Measurements from ENCODE around the gene PXDN.

PXDN gene

DNA sequence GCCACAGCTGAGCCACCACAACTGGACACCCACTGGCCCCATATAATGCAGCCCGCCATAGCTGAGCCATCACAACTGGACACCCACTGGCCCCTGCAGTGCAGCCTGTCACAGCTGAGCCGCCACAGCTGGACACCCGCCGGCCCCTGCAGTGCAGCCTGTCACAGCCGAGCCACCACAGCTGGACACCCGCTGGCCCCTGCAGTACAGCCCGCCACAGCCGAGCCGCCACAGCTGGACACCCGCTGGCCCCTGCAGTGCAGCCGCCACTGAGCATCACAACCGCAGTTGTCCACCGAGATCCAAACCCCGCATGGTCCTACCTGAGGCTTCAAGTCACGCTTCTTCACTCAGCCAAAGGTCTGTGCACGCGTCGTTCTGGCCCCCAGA is 134.2 kb downstream of the PXDN start:
- DNase-seq (ENCODE audit: low read depth in 2 of 2): no peak

DNA sequence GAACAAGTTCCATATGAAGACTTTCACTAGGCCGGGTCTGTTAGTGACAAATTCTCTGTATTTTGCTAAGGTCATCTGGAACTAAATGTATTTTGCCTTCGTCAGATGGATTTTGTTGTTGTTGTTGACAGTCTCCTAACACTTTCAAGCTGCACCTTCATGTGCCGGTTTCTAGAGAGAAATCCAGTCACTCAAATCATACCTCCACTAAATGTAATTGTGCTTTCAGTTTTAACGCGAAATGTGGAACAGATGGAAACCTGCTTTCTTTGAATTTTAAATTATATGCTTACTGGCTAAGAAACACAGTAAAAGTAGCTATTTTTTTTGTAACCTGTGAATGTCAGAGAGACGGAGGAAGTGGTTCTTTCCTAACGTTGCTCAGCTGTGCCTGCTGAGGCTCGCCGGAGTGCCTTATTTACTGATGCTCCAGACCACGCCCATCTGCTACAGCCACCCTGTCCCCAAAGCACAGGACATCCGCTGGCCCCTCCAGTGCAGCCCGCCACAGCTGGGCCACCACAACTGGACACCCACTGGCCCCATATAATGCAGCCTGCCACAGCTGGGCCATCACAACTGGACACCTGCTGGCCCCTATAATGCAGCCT is 134.7 kb downstream of the PXDN start:
- no peak for DNase-seq (ENCODE audit: low read depth in 2 of 2)

DNA sequence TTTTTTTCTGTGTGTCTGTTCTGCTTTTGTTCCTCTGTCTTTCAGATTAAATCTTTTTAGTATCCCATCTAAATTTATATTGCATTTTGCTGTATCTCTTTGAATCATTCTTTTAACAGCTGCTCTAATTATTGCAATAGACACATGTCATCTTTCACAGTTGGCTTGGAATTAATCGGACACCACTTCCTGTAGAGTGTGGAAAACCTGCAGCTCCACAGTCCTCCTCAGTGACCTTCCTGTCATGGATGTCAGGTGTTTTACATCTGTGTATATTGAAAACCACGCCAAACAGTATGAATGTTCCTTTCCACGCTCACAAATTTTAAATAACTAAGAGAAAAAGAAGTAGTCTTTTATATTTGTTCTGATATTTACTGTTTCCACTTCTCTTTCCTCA is 135.3 kb downstream of the PXDN start:
- DNase-seq (ENCODE audit: low read depth in 2 of 2): no peak

DNA sequence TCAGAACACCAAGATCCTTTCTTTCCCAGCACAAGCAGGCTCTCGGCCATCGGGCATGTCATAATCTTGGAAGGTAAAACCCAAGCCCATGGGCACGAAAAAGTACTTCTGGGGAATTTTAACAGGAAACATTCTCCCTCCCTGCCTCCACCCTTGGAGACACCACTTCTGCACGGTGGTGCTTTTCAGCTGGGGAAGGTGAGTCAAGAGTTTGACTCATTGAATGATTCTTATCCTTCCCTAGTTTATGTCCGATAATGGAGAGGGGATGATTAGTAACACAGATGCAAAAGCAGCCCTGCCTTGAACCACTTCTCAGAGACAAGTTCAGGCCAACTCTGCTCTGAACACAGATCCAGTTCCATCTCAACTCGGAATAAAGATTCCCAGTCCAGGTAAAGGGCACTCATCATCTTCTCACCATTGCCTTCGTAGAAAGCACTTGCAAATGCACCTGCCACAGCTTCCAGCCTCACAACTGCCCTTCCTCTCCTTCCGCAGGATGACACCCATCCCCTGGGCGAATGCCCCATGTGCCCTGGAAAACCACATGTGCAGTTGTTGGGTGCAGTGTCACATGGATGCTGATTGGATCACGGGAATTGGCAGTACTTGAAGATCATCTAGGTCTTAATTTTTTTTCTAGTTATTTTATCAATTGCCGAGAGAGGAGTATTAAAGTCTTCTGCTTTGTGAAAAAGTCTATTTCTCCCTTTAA is 136.2 kb downstream of the PXDN start:
- DNase-seq (ENCODE audit: low read depth in 2 of 2): no peak

DNA sequence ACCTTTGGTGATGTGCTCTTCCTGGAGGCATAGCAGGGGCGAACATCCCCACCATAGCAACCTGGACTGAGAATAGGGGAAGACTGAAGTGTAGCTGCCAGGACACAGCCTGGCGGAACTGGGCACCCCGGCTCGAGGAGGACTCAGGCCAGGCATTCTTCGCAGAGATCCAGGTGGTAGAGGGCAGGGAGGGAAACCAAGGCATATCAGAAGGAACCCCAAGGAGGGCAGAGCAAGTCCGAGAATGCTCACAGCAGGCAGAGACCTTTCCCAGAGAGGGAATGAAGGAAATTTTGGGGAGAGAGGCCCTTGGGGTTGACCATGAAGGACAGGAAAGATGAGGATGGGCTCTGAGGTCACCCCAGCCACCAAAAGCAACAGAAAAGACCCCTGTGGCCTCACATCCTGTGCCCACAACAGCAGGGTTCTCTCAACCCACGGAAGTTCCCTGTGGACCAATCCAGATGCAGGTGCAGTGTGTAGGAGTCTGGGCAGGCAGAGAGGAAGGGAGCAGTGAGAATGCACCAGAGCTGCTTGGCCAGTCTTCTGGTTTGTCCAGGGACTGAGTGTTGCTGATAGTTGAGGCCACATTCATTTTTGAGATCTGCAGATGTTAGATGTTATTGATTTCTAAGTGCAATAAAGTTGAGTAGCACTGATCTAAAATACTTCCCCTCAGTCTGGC is 136.9 kb downstream of the PXDN start:
- DNase-seq (ENCODE audit: low read depth in 2 of 2): no peak

DNA sequence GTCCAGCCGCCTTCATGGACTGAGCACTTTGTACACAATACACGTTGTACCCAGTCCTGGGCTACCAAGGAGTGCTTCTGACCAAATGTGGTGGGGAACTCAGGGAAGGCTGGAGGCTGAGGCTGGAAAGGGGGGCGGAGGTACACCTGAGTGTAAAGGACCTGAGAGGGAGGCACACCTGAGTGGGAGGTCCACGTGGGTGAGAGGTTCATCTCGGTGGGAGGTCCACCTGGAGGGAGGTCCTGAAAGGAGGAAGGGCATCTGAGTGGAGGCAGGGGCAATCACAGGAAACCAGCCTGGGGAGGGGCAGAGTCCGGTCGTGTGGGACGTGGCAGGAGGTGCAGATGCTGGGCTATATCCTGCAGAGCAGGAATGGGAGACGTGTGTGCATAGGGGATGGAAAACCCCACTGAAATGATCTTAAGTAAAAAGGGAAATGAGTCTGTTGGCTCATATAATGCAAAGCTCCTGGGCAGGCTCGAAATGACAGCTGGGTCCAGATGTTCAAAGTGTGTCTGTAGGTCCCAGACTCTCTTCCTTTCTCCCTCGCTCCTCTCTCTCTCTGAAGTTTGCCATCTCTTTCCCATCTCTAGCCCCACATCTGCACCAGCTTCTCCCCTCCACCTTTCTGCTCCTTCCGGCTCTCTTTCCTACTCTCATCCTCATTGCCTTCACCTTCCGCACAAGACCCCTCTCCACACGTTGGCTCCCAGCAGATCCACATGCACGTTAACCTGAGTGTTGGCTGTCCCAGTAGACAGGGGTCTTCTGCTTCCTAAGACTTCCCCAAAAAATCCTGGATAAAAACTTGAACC is 137.7 kb downstream of the PXDN start:
- DNase-seq (ENCODE audit: low read depth in 2 of 2): no peak

DNA sequence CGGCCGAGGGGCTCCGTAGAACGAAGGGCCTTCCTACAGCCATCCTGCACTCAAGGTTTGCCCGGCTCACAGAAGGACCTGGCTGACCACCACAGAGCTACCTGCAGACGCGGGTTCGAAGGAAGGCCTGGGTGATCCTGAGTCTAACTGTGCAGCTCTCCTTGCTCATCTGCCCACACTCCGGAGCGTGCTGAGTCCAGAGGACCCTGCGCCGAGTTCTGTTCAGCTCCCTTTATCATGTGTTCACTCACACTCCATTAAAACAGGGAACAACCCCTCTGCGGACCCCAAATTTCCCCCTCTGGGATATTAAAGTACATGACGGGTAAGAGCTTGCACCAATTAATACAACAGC is 138.3 kb downstream of the PXDN start:
- DNase-seq (ENCODE audit: low read depth in 2 of 2): no peak

DNA sequence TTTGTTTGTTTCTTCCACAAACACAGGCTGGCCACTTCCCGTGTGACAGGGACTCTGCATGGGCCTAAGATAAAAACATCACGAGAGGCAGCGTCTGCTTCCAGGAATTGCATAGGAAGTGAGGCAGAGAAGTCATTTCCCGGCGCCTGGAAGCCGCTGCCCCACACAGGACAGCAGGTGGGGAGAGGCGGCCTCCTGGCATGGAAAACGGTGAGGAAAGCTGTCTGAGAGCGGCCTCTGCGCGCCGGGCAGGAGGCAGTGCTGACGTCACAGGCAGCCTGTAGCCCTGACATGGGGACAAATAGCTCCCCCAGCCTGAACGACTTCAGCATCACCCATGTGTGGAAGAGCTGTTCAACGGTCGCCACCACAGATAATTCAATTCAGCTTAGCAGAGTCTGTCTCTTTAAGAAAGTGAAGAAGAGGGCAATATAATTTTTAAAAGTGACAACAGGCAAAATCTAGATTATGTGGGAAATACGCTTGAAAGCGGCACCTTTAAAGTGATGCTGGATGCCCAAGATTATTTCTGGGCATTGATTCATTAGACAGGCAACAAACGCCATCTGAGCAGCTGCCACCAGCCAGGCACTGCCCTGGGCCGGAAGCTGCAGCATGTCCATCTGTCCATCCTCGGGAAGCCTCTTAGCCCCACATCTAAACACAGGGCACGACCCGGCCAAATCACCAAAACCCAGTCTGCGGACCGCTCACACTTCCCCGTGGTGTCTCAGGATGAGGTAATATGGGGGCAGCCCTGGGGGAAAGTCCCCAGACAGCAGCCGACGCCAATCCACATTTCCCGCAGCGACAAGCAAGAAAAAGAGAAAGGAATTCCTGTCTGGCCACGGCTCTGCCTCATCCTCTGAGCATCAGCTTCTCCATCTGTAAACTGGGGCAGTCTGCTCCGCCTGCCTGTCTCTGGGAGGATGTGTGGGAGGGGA is 138.9 kb downstream of the PXDN start:
- no peak for DNase-seq (ENCODE audit: low read depth in 2 of 2)

DNA sequence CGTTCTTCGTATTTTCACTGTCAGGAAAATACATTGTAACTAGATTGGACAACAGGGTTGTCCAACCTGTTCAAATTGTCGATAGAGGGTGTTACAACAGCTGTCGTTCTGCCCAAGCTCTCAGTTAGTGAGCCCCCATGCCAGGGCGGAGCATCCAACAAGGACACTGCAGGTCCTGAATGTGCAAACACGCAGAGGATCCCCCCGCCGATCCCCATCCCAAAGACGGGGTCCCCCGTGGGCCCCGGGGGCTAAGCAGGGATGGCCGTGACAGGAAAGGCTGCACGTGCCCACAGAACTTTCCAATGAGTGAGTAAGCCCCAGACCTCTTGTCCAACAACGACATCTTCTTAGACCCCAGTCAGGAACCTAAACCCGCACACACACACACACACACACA is 140.8 kb downstream of the PXDN start:
- DNase-seq (ENCODE audit: low read depth in 2 of 2): no peak

DNA sequence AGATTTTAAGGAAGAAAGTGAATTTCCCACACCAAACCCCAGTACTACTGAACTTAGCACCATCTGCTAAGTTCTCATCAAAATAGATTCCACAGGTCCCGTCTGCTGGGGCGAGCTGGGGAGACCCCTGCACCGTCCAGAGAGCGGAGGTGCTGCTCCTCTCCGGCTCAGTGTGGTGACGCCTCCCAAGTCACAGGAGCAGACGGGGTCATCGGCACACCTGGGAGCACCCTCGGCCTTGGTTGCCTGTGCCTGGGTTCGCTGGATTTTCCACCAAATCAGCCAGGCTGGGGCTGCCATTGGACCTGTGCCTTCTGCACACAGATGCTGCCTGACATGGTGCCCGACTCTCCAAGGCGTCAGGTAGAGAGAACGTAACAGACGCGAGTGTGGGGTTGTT is 141.3 kb downstream of the PXDN start:
- DNase-seq (ENCODE audit: low read depth in 2 of 2): no peak

DNA sequence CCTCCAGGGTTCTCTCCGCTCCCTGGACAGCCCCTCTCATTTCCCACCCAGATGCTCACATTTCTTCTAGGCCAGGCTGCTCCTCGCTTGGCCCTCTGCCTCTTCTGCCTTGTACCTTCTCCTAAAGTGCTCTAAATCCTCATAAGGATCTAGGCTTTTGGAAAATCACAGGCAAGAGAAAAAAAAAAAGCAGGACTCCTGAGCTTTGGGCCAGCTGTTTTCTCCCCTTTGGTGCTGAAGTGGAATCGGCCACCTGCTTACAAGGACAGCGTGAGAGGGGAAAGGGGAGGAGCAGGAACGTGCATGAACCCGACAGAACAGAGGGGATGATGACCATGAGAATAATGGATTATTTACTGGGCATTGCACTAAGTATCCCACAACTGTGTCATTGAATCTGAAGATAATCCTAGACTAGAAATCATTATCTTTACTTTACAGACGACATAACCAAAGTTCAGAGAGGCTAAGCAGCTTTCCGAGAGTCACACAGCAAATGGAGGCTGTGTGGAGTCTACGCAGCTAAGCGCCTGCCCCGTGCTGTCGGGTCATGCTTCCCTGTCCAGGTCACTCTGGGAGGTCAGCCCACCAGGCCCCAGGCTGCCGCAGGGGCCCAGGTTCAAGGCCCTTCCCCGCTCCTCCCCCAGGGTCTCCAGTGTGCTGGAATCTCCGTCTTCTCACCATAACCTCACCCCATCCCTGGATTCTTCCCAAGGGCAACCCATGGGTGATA is 141.9 kb downstream of the PXDN start:
- DNase-seq (ENCODE audit: low read depth in 2 of 2): no peak

DNA sequence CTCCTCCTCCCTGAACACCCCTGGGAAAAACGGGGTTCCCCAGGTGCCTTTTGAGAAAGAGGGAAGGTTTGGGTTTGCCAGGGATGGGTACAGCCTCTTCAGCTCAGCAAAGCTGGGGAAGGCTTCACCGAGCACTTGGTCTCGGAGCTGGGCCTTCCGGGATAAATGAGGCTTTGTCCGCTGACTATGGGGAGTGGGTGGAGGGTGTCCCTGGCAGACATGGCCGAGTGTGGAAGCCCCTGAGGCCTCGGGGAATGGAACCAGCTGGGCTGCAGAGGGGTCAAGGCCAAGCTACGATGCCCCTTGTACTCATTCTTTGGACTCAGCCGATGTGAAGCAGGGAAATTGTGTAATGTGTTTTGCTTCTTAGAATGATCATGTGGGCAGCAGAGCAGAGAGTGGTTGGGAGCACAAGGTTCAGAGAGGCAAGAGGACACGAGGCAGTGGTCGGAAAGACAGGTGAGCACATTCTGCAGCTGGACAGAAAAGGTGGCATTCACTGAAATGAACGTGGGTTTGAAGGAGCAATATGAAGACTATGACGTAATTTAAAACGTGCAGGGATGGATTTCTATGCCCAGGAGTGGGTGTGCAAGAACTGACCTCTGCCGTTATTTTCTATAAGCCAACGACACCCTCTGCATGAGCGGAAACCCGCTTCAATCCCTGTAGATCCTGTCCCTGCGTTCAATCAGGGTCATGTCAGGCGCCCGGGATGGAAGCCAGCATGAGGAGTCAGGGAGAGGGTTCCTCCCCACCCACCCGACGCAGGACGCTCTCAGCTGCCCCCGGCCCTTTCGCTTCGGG is 142.6 kb downstream of the PXDN start:
- no peak for DNase-seq (ENCODE audit: low read depth in 2 of 2)

DNA sequence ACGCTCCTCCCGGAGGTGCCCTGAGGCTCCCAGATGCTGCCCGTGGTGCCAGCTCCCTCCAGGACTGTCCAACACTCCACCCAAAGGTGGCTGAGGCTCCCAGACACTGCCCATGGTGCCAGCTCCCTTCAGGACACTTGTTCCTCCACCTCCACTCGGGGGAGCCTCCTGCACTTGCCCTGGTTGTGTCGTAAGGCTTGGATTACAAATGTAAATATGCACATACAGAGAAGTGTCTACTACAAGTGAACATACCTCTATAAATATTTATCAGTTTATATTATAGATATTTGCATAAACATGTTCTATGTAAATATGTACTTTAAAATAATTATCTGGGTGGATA is 143.3 kb downstream of the PXDN start:
- no peak for DNase-seq (ENCODE audit: low read depth in 2 of 2)

DNA sequence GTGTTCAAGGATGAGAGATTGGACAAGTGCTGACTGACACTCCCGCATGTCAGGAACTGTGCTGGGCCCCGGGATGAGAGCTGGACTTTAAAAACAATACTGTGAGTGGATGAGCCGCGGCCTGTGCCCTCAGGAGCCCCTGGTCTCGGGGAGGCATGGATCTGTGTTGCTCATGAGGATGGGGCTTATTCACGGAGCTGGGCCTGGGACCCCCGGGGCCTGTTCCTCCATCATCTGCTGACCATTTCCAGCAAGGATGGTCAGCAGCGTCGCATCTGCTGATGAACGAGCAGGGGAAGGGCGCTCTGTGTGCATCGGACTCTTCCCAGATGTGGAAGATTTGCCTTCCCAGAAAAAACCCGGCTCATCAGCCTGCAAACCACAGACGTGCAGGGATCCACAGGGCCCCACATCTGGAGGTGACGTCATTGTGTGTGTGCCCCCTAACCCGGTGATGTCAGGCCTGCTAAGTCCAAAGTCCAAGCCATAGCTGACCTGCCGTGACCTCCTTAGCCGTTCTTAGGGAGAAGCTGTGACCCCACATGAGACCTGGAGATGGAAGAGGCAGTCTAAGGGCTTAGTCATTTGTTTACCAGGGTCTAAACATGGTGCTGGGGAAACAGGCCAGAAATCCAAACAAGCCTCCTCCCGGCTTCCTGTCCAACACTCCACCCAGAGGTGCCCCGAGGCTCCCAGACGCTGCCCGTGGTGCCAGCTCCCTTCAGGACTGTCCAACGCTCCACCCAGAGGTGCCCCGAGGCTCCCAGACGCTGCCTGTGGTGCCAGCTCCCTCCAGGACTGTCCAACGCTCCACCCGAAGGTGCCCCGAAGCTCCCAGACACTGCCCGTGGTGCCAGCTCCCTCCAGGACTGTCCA is 143.9 kb downstream of the PXDN start:
- no peak for DNase-seq (ENCODE audit: low read depth in 2 of 2)

DNA sequence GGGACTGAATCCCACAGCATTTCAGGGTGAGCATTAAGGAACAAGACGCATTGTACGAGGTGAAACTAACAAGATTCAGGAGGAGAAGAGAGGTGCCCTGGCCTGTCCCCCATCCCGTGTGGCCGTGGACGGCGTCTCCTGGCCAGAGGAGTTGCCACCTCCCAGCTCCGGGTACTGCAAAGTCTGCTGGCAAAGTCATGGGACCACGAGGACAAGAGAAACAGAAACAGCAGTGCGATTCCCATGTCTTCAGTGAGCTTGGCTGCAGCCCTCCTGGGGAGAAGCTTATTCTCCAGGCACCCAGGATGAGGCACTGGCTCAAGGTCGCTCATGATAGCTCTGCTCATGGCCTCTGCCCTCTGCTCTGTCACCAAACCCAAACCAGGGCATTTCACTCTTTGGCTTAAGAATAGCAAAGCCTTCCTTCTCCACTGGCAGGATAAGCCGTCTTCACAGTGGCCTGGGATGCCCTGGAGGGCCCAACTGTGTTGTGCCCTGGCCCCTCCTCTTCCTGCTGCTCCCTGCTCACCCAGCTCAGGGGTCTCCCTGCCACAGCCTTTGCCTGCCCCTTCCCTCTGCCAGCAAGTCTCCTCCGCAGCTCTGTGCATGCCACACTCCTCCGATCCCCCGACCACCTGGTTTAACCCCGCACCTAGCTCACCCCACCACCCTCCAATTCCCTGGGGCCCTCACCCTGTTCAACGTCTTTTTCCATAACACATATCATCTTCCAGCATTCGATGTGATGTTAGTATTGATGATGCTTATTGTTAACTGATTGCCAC is 144.8 kb downstream of the PXDN start:
- DNase-seq (ENCODE audit: low read depth in 2 of 2): no peak

DNA sequence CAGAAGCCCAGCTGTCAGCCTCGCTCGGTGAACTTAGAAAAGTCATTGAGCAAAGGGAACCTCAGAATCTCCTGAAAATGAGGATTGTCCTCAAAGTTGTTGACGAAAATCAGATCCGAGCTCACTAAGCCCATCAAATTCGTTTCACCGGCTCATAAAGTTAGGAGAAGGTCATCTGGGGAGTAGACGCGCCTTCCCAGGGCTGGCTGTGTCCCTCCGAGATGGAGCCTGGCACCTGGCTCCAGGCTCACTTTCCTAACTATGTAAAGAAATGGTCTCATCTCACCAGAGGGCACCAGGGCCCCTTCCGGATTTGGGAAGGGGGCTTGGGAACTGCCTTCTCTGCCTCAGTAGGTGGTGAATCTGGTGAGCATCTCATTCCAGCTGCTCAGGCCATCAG is 145.5 kb downstream of the PXDN start:
- no peak for DNase-seq (ENCODE audit: low read depth in 2 of 2)

DNA sequence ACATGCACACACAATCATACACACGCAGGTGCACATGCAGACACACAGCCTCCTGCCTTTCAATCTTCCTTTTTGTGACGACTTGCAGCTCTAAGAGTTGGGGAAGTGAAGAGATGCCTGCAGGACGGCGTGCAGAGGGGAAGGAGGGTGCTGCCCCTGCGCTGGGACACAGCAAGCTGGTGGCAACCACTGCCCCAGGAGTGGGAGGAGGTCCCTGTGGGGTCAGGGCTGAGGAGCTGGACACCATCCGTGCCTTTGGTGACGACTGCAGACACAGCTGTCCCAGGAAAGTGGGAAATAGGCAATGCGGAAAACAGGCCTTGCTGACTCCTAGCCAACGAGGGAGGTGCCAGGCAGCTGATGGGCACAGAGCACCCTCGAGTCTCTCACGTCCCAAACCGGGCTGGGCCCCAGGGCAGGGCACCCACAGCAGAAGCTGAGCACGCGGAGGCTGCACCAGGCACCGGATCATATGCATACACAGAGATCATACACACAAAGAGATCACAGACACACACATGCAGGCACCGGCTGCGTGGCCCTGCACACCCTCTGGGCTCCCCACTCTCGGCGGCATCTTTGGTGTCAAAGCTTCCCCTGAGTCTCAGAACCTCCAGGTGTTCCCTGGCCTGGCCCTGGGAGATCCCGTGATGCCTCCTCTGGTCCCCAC is 146.1 kb downstream of the PXDN start:
- DNase-seq (ENCODE audit: low read depth in 2 of 2): no peak

DNA sequence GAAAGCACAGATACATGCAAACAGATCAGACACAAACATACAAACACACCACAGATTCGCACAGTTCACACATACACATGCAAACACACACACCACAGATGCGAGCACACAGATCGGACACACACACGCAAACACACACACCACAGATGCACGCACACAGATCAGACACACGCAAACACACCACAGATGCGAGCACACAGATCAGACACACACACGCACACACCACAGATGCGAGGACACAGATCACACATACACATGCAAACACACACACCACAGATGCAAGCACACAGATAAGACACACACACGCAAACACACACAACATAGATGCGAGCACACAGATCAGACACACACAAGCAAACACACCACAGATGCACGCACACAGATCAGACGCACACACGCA is 149.0 kb downstream of the PXDN start:
- no peak for DNase-seq (ENCODE audit: low read depth in 2 of 2)
